SH-SY5Y (cell line): ENCODE results near the gene LEKR1.

Experiments
- GATA2 ChIP-seq: IDR thresholded peaks from 2 replicates; pipeline ENCODE4 v1.6.1; 2011; ENCODE audit warnings: mild to moderate bottlenecking, low read depth, low read length
- GATA3 ChIP-seq: IDR thresholded peaks from 2 replicates; pipeline ENCODE4 v1.6.1; 2011; ENCODE audit warnings: low read depth, mild to moderate bottlenecking, low read length, moderate library complexity

DNA sequence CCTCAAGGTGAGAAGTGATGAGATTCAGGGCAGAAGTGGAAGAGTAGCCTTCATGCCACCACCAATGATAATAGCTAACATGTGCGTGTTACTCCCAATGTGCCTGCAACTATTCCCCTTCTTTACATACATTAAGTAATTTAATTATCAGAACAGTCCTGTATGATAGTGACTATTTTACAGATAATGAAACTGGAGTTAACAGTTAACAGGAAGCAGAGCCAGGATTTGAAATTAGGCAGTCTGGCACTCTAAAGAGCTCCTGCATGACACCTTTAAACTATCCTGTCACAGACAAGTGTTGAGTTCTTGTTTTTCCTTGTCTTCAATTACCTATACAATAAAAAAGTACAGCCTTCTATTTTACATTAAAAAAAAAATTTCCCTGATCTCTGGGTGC lies 148.8 kb downstream of the LEKR1 start:
- TF ChIP-seq GATA3 (no peak), GATA2 (no peak)
